ENCODE measurements around the gene VAV1.
A peak's percentile ranks its signal among the peaks of the same experiment; 100 is the strongest.

Gene VAV1

GRCh38 chr19:6724631-6725492 lies 47.6 kb upstream of the VAV1 start:
- Histone ChIP-seq H3K9me3 (replicated peaks in 1 of 2; ENCODE audit: control insufficient read depth in 2 of 2, insufficient read depth in 1 of 2, low read depth in 1 of 2, low read length in 2 of 2) (peaks cover 0 to 4% of the 10 kb centered on the region in 2 donors), H2BK15ac (ENCODE audit: low read length) (no peak overlapping the region), H2AFZ (ENCODE audit: low read length) (no peak overlapping the region), H3K14ac (ENCODE audit: low read length) (no peak overlapping the region), H3K36me3 (replicated peaks in 1 of 2; ENCODE audit: control insufficient read depth in 2 of 2, insufficient read depth in 2 of 2, low read length in 2 of 2) (no peaks in the 10 kb centered on the region), H3K18ac (ENCODE audit: low read length) (no peak overlapping the region), H2BK12ac (ENCODE audit: low read length) (no peak overlapping the region), H3K4me1 (ENCODE audit: control insufficient read depth in 2 of 2, insufficient read depth in 1 of 2, low read depth in 1 of 2, low read length in 2 of 2) (no peaks in the 10 kb centered on the region), H2BK5ac (ENCODE audit: low read length) (no peak overlapping the region), H3K27me3 (ENCODE audit: control insufficient read depth in 3 of 3, insufficient read depth in 3 of 3, low read depth in 1 of 3, low read length in 3 of 3) (no peaks in the 10 kb centered on the region), H4K8ac (ENCODE audit: low read depth, low read length) (no peak overlapping the region), H3K23ac (ENCODE audit: low read depth, low read length, poor library complexity) (no peak overlapping the region), H2AK5ac (ENCODE audit: low read depth, low read length) (peak overlapping the region; percentile 50), H3K27ac (replicated peaks; ENCODE audit: low read length) (no peak overlapping the region), H3K4me2 (ENCODE audit: insufficient read depth, low read length, poor library complexity, severe bottlenecking) (no peak overlapping the region), H3K9ac (ENCODE audit: low read depth, low read length, poor library complexity) (no peak overlapping the region), H3K4ac (ENCODE audit: low read length) (no peak overlapping the region), H4K91ac (ENCODE audit: low read depth, low read length, poor library complexity) (no peak overlapping the region), H2BK120ac (ENCODE audit: low read depth, low read length) (no peak overlapping the region), H3K79me1 (ENCODE audit: low read depth, low read length) (peaks cover 2% of the 10 kb centered on the region), H3K4me3 (ENCODE audit: low read length in 2 of 2) (no peak overlapping the region)
- WGBS, 2 donors (ENCODE audit: extremely low coverage in 2 of 2, insufficient read length in 2 of 2, insufficient replicate concordance in 1 of 2), result no CpG with 5 or more reads among the region's 15 CpGs
- no peak for DNase-seq (ENCODE audit: low spot score)

DNA sequence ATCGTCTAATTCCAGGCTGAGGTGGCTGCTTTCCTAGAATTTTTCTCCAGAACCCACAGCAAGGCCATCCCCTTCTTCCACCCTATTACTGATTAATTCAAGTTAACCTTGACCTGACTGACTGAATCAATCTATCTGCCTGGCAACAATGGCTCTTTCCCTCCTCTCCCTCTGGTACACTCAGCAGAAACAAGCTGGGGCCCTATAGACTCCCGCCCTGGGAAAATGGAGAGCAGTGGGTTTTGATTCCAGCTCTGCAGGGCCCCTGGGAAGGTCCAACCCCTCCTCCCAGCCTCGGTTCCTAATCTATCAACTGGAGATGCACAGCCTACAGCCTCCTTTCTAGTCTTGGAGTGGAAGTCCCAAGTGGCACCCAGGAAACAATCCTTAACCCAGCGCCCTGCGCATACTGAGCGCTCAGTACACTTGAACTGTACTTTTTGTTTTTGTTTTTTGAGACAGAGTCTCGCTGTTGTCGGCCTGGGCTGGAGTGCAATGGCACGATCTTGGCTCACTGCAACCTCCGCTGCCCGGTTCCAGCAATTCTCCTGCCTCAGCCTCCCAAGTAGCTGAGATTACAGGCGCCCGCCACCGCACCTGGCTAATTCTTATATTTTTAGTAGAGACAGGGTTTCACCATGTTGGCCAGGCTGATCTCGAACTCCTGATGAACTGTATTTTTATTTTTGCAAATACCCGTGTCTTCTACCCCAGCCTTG lies 46.8 kb upstream of the VAV1 start:
- Histone ChIP-seq H3K27ac (replicated peaks; ENCODE audit: low read length) (no peak overlapping the region), H3K79me1 (ENCODE audit: low read depth, low read length) (peaks cover 2% of the 10 kb centered on the region), H2BK12ac (ENCODE audit: low read length) (no peak overlapping the region), H3K27me3 (ENCODE audit: control insufficient read depth in 3 of 3, insufficient read depth in 3 of 3, low read depth in 1 of 3, low read length in 3 of 3) (no peaks in the 10 kb centered on the region), H4K91ac (ENCODE audit: low read depth, low read length, poor library complexity) (no peak overlapping the region), H2BK15ac (ENCODE audit: low read length) (no peak overlapping the region), H3K4me3 (ENCODE audit: low read length in 2 of 2) (no peak overlapping the region), H3K4me1 (ENCODE audit: control insufficient read depth in 2 of 2, insufficient read depth in 1 of 2, low read depth in 1 of 2, low read length in 2 of 2) (no peaks in the 10 kb centered on the region), H2AK5ac (ENCODE audit: low read depth, low read length) (peak overlapping the region; percentile 50), H3K14ac (ENCODE audit: low read length) (no peak overlapping the region), H3K18ac (ENCODE audit: low read length) (no peak overlapping the region), H3K9me3 (replicated peaks in 1 of 2; ENCODE audit: control insufficient read depth in 2 of 2, insufficient read depth in 1 of 2, low read depth in 1 of 2, low read length in 2 of 2) (peaks cover 0 to 4% of the 10 kb centered on the region in 2 donors), H3K23ac (ENCODE audit: low read depth, low read length, poor library complexity) (no peak overlapping the region), H2AFZ (ENCODE audit: low read length) (no peak overlapping the region), H2BK120ac (ENCODE audit: low read depth, low read length) (no peak overlapping the region), H3K36me3 (replicated peaks in 1 of 2; ENCODE audit: control insufficient read depth in 2 of 2, insufficient read depth in 2 of 2, low read length in 2 of 2) (no peaks in the 10 kb centered on the region), H3K4me2 (ENCODE audit: insufficient read depth, low read length, poor library complexity, severe bottlenecking) (no peak overlapping the region), H4K8ac (ENCODE audit: low read depth, low read length) (no peak overlapping the region), H3K9ac (ENCODE audit: low read depth, low read length, poor library complexity) (no peak overlapping the region), H2BK5ac (ENCODE audit: low read length) (no peak overlapping the region), H3K4ac (ENCODE audit: low read length) (no peak overlapping the region)
- no CpG with 5 or more reads among the region's 16 CpGs for WGBS, 2 donors (ENCODE audit: extremely low coverage in 2 of 2, insufficient read length in 2 of 2, insufficient replicate concordance in 1 of 2)
- no peak for DNase-seq (ENCODE audit: low spot score)

- peaks cover 0 to 4% of the 10 kb centered on the region in 2 donors for H3K9me3 ChIP-seq (replicated peaks in 1 of 2; ENCODE audit: control insufficient read depth in 2 of 2, insufficient read depth in 1 of 2, low read depth in 1 of 2, low read length in 2 of 2)
- no peak overlapping the region for H2BK5ac ChIP-seq (ENCODE audit: low read length)
- H4K91ac ChIP-seq (ENCODE audit: low read depth, low read length, poor library complexity), result no peak overlapping the region
- H3K36me3 ChIP-seq (replicated peaks in 1 of 2; ENCODE audit: control insufficient read depth in 2 of 2, insufficient read depth in 2 of 2, low read length in 2 of 2), result peaks cover 0 to 11% of the 10 kb centered on the region in 2 donors
- H3K4ac ChIP-seq (ENCODE audit: low read length), result no peak overlapping the region
- H2AK5ac ChIP-seq (ENCODE audit: low read depth, low read length), result no peak overlapping the region
- WGBS, 2 donors (ENCODE audit: extremely low coverage in 2 of 2, insufficient read length in 2 of 2, insufficient replicate concordance in 1 of 2), result no CpG with 5 or more reads among the region's 8 CpGs
- peak overlapping the region; percentile 1 for H3K14ac ChIP-seq (ENCODE audit: low read length)
- peak overlapping the region; percentile 6 for H3K23ac ChIP-seq (ENCODE audit: low read depth, low read length, poor library complexity)
- no peak for DNase-seq (ENCODE audit: low spot score)
- H3K27ac ChIP-seq (replicated peaks; ENCODE audit: low read length), result no peak overlapping the region
- H2BK120ac ChIP-seq (ENCODE audit: low read depth, low read length), result no peak overlapping the region
- no peak overlapping the region for H4K8ac ChIP-seq (ENCODE audit: low read depth, low read length)
- no peak overlapping the region for H3K18ac ChIP-seq (ENCODE audit: low read length)
- H3K4me2 ChIP-seq (ENCODE audit: insufficient read depth, low read length, poor library complexity, severe bottlenecking), result no peak overlapping the region
- H3K9ac ChIP-seq (ENCODE audit: low read depth, low read length, poor library complexity), result no peak overlapping the region
- no peaks in the 10 kb centered on the region for H3K4me1 ChIP-seq (ENCODE audit: control insufficient read depth in 2 of 2, insufficient read depth in 1 of 2, low read depth in 1 of 2, low read length in 2 of 2)
- H3K4me3 ChIP-seq (ENCODE audit: low read length in 2 of 2), result no peak overlapping the region
- no peak overlapping the region for H2BK15ac ChIP-seq (ENCODE audit: low read length)
- no peaks in the 10 kb centered on the region for H3K27me3 ChIP-seq (ENCODE audit: control insufficient read depth in 3 of 3, insufficient read depth in 3 of 3, low read depth in 1 of 3, low read length in 3 of 3)
- peak overlapping the region; percentile 68 for H2AFZ ChIP-seq (ENCODE audit: low read length)
- no peak overlapping the region for H2BK12ac ChIP-seq (ENCODE audit: low read length)
- H3K79me1 ChIP-seq (ENCODE audit: low read depth, low read length), result peaks cover 6% of the 10 kb centered on the region
Observed at GRCh38 chr19:6728346-6728745, 44.2 kb upstream of the VAV1 start.

DNA sequence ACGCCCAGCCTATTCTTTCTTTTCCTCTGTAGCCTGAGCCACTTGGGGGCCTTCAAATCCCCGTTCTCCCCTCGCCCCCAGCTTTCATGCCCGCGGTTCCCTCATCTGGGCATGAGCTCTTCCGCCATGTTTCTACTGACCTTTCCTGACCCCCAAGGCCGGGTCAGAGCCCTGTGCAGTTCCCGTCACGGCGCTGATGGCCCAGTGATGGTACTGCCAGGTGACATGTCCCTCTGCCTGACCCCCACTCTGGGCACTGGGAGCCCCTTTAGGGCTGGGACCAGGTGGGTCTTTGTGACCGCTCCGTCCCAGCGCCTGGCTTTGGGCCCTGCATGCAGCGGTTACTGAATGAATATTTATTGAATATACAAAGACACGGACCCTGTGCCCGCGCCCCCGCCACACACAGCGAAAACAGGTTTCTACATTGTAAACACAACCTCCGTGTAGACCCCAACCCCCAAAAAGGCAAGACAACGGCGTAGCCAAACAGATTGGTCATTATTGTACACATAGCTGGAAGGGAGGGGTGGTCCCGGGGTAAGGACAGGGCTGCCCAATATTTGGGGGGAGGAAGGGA lies 42.8 kb upstream of the VAV1 start:
- WGBS, 2 donors (ENCODE audit: extremely low coverage in 2 of 2, insufficient read length in 2 of 2, insufficient replicate concordance in 1 of 2), result no CpG with 5 or more reads among the region's 23 CpGs

More for the DNA sequence above, 42.8 kb upstream of the VAV1 start:
- Histone ChIP-seq H2AFZ (ENCODE audit: low read length) (no peak overlapping the region), H2BK5ac (ENCODE audit: low read length) (no peak overlapping the region), H4K8ac (ENCODE audit: low read depth, low read length) (no peak overlapping the region), H4K91ac (ENCODE audit: low read depth, low read length, poor library complexity) (no peak overlapping the region), H2BK15ac (ENCODE audit: low read length) (no peak overlapping the region), H3K79me1 (ENCODE audit: low read depth, low read length) (peaks cover 6% of the 10 kb centered on the region), H3K14ac (ENCODE audit: low read length) (no peak overlapping the region), H2AK5ac (ENCODE audit: low read depth, low read length) (peak overlapping the region; percentile 26), H3K4me2 (ENCODE audit: insufficient read depth, low read length, poor library complexity, severe bottlenecking) (no peak overlapping the region), H3K36me3 (replicated peaks in 1 of 2; ENCODE audit: control insufficient read depth in 2 of 2, insufficient read depth in 2 of 2, low read length in 2 of 2) (peaks cover 0 to 11% of the 10 kb centered on the region in 2 donors), H3K9ac (ENCODE audit: low read depth, low read length, poor library complexity) (no peak overlapping the region), H3K18ac (ENCODE audit: low read length) (no peak overlapping the region), H3K27me3 (ENCODE audit: control insufficient read depth in 3 of 3, insufficient read depth in 3 of 3, low read depth in 1 of 3, low read length in 3 of 3) (no peaks in the 10 kb centered on the region), H3K9me3 (replicated peaks in 1 of 2; ENCODE audit: control insufficient read depth in 2 of 2, insufficient read depth in 1 of 2, low read depth in 1 of 2, low read length in 2 of 2) (peaks cover 0 to 4% of the 10 kb centered on the region in 2 donors), H3K4ac (ENCODE audit: low read length) (no peak overlapping the region), H3K23ac (ENCODE audit: low read depth, low read length, poor library complexity) (peak overlapping the region; percentile 55), H3K4me1 (ENCODE audit: control insufficient read depth in 2 of 2, insufficient read depth in 1 of 2, low read depth in 1 of 2, low read length in 2 of 2) (no peaks in the 10 kb centered on the region), H3K27ac (replicated peaks; ENCODE audit: low read length) (no peak overlapping the region), H2BK12ac (ENCODE audit: low read length) (no peak overlapping the region), H3K4me3 (ENCODE audit: low read length in 2 of 2) (no peak overlapping the region), H2BK120ac (ENCODE audit: low read depth, low read length) (no peak overlapping the region)
- DNase-seq (ENCODE audit: low spot score), result no peak

All from neuronal stem cell (in vitro differentiated cells).